ENCODE data around the gene ETNK2. TPM values are rescaled to one million over a fixed set of nuclear protein-coding genes. Genes with fewer than 3 reads are reported as not detected.

Gene ETNK2
- total and polyA plus RNA-seq, 2 of the 13 experiments (the other 11 are each of a cell fraction or from before 2014, with no cell fraction given): 15.5 to 42.8 TPM

- TF ChIP-seq PRDM10 (CRISPR knock-in tag; IDR thresholded peaks at IDR 0.05; ENCODE audit: low read depth) (0 out of 2 replicates have a peak, but pooled peaks have one; percentile 44), PAF1 (CRISPR knock-in tag; IDR thresholded peaks at IDR 0.05) (peak; percentile 91; the same call in 1 of the 2 replicates), TSC22D2 (CRISPR knock-in tag; IDR thresholded peaks at IDR 0.05; ENCODE audit: borderline replicate concordance) (peak; percentile 45; the same call in 1 of the 2 replicates), ZNF17 (CRISPR knock-in tag; IDR thresholded peaks at IDR 0.05) (no peak), ERF (CRISPR knock-in tag; IDR thresholded peaks at IDR 0.05) (0 out of 2 replicates have a peak, but pooled peaks have one; percentile 28), KAT7 (CRISPR knock-in tag; IDR thresholded peaks at IDR 0.05; ENCODE audit: borderline replicate concordance) (no peak), MTA1 (CRISPR knock-in tag; IDR thresholded peaks at IDR 0.05; ENCODE audit: borderline replicate concordance) (no peak), TBX2 (CRISPR knock-in tag; IDR thresholded peaks at IDR 0.05; ENCODE audit: borderline replicate concordance) (peak; percentile 48), MXI1 (IDR thresholded peaks at IDR 0.05; ENCODE audit: borderline replicate concordance, low read depth, low read length) (0 out of 3 replicates have a peak, but pooled peaks have one; percentile 37), EHMT2 (IDR thresholded peaks at IDR 0.05; ENCODE audit: borderline replicate concordance, low read depth, low read length) (no peak), RXRB (CRISPR knock-in tag; IDR thresholded peaks at IDR 0.05; ENCODE audit: borderline replicate concordance) (peak; percentile 18; the same call in 1 of the 2 replicates), NFIB (CRISPR knock-in tag; IDR thresholded peaks at IDR 0.05; ENCODE audit: borderline replicate concordance) (no peak), PCBP1 (IDR thresholded peaks at IDR 0.05; ENCODE audit: borderline replicate concordance, low read depth, low read length) (peak; percentile 83; the same call in 1 of the 2 replicates)
- TF ChIP-seq, protein P1, sequence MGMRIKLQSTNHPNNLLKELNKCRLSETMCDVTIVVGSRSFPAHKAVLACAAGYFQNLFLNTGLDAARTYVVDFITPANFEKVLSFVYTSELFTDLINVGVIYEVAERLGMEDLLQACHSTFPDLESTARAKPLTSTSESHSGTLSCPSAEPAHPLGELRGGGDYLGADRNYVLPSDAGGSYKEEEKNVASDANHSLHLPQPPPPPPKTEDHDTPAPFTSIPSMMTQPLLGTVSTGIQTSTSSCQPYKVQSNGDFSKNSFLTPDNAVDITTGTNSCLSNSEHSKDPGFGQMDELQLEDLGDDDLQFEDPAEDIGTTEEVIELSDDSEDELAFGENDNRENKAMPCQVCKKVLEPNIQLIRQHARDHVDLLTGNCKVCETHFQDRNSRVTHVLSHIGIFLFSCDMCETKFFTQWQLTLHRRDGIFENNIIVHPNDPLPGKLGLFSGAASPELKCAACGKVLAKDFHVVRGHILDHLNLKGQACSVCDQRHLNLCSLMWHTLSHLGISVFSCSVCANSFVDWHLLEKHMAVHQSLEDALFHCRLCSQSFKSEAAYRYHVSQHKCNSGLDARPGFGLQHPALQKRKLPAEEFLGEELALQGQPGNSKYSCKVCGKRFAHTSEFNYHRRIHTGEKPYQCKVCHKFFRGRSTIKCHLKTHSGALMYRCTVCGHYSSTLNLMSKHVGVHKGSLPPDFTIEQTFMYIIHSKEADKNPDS (CRISPR knock-in tag; IDR thresholded peaks at IDR 0.05): no peak
- TF ChIP-seq, protein P2, sequence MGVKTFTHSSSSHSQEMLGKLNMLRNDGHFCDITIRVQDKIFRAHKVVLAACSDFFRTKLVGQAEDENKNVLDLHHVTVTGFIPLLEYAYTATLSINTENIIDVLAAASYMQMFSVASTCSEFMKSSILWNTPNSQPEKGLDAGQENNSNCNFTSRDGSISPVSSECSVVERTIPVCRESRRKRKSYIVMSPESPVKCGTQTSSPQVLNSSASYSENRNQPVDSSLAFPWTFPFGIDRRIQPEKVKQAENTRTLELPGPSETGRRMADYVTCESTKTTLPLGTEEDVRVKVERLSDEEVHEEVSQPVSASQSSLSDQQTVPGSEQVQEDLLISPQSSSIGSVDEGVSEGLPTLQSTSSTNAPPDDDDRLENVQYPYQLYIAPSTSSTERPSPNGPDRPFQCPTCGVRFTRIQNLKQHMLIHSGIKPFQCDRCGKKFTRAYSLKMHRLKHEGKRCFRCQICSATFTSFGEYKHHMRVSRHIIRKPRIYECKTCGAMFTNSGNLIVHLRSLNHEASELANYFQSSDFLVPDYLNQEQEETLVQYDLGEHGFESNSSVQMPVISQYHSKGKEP (CRISPR knock-in tag; IDR thresholded peaks at IDR 0.05): no peak
- TF ChIP-seq, protein P3, sequence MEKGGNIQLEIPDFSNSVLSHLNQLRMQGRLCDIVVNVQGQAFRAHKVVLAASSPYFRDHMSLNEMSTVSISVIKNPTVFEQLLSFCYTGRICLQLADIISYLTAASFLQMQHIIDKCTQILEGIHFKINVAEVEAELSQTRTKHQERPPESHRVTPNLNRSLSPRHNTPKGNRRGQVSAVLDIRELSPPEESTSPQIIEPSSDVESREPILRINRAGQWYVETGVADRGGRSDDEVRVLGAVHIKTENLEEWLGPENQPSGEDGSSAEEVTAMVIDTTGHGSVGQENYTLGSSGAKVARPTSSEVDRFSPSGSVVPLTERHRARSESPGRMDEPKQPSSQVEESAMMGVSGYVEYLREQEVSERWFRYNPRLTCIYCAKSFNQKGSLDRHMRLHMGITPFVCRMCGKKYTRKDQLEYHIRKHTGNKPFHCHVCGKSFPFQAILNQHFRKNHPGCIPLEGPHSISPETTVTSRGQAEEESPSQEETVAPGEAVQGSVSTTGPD (CRISPR knock-in tag; IDR thresholded peaks at IDR 0.05): no peak
These were observed 22.6 kb downstream of the ETNK2 start (continued) for GRCh38 chr1:204128964-204129896.
